GM12891 (cell line): ENCODE measurements around the gene CCSER1.

Experiments used
- POLR2A ChIP-seq: IDR thresholded peaks from 2 replicates; pipeline ENCODE4 v1.6.1; 2011; ENCODE audit warnings: low read depth, low read length, control low read depth
- POLR2AphosphoS5 ChIP-seq: IDR thresholded peaks from 2 replicates; pipeline ENCODE4 v1.6.1; 2011; ENCODE audit warnings: low read depth, low read length, control low read depth
- POU2F2 ChIP-seq: IDR thresholded peaks from 2 replicates; pipeline ENCODE4 v1.6.1; 2011; ENCODE audit warnings: low read depth, mild to moderate bottlenecking, control low read depth, low read length, moderate library complexity
- SPI1 ChIP-seq: IDR thresholded peaks from 2 replicates; pipeline ENCODE4 v1.6.1; 2011; ENCODE audit warnings: low read depth, low read length, control low read depth
- TAF1 ChIP-seq: IDR thresholded peaks from 2 replicates; pipeline ENCODE4 v1.6.1; 2011; ENCODE audit warnings: low read depth, low read length, control low read depth

DNA sequence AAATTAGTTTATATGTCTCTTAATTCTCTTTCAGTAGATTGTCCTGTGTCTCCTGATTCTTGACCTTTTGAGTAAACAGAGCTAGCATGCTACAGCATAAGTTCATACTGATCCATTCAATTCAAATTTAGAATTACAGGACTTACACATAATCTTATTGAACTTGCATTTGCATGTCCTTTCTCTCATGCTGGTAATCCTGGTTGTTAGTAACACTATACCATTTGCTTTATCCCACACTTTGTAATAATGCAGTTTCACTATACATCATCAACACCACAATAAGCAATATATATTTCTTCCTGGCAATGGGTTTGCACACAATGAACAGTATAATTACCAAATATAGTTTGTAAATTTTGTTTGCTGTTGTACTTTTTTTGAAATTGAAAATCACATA is 1239.4 kb downstream of the CCSER1 start:
- no peak for TF ChIP-seq POLR2AphosphoS5
- no peak for TF ChIP-seq POLR2A
- TF ChIP-seq TAF1: no peak
- no peak for TF ChIP-seq POU2F2
- TF ChIP-seq SPI1: no peak
